ENCODE measurements around the gene KCTD5. TPM values are rescaled to one million over a fixed set of nuclear protein-coding genes. Genes with fewer than 3 reads are reported as not detected.

The KCTD5 gene
- total RNA-seq, 2 donors from 2014 or later, result 29.8 to 32.6 TPM

GRCh38 chr16:2699791-2700600 is 17.7 kb downstream of the KCTD5 start:
- no peak for DNase-seq
- H3K9me3 ChIP-seq (ENCODE audit: control insufficient read depth, low read length), result no peaks in the 10 kb centered on the region
- H3K4me1 ChIP-seq (ENCODE audit: control insufficient read depth, insufficient read depth, low read length), result no peaks in the 10 kb centered on the region
- no peaks in the 10 kb centered on the region for H3K4me1 Mint-ChIP-seq
- H3K4me3 Mint-ChIP-seq, result no peak overlapping the region
- WGBS, 2 experiments (ENCODE audit: insufficient coverage in 1 of 2, insufficient read length in 1 of 2), result 95 to 97% methylated on average over 16 to 28 of the region's 28 CpGs
- H3K4me3 ChIP-seq (ENCODE audit: low read length), result no peak overlapping the region
- peaks cover 23% of the 10 kb centered on the region for H3K36me3 ChIP-seq (ENCODE audit: control insufficient read depth, insufficient read depth, low read length)
- H3K27me3 ChIP-seq (ENCODE audit: control insufficient read depth, insufficient read depth, low read length, poor library complexity, severe bottlenecking), result no peaks in the 10 kb centered on the region
- H3K27me3 Mint-ChIP-seq (ENCODE audit: insufficient read depth), result no peaks in the 10 kb centered on the region
- no peak overlapping the region for H3K27ac Mint-ChIP-seq
- no peak for TF ChIP-seq CTCF (conservative IDR thresholded peaks at IDR 0.05)
- H3K36me3 Mint-ChIP-seq (ENCODE audit: low read depth), result peaks cover 17% of the 10 kb centered on the region
- no peaks in the 10 kb centered on the region for H3K9me3 Mint-ChIP-seq
- no peak overlapping the region for H3K9ac ChIP-seq (ENCODE audit: extremely low read depth, low read length, poor library complexity, severe bottlenecking)
- no peak overlapping the region for H3K27ac ChIP-seq (ENCODE audit: low read depth, low read length)

GRCh38 chr16:2700786-2701185 is 18.5 kb downstream of the KCTD5 start:
- 90 to 99% methylated on average over 10 to 13 of the region's 13 CpGs for WGBS, 2 experiments (ENCODE audit: insufficient coverage in 1 of 2, insufficient read length in 1 of 2)
- no peaks in the 10 kb centered on the region for H3K4me1 Mint-ChIP-seq

GRCh38 chr16:2701272-2701671 is 18.9 kb downstream of the KCTD5 start:
- H3K27ac ChIP-seq (ENCODE audit: low read depth, low read length), result no peak overlapping the region
- no peak overlapping the region for H3K9ac ChIP-seq (ENCODE audit: extremely low read depth, low read length, poor library complexity, severe bottlenecking)
- Mint-ChIP-seq H3K36me3 (ENCODE audit: low read depth) (peaks cover 17% of the 10 kb centered on the region), H3K27me3 (ENCODE audit: insufficient read depth) (no peaks in the 10 kb centered on the region), H3K4me1 (no peaks in the 10 kb centered on the region), H3K9me3 (no peaks in the 10 kb centered on the region), H3K4me3 (no peak overlapping the region), H3K27ac (no peak overlapping the region)
- H3K27me3 ChIP-seq (ENCODE audit: control insufficient read depth, insufficient read depth, low read length, poor library complexity, severe bottlenecking), result no peaks in the 10 kb centered on the region
- 92 to 97% methylated on average over 8 to 15 of the region's 15 CpGs for WGBS, 2 experiments (ENCODE audit: insufficient coverage in 1 of 2, insufficient read length in 1 of 2)
- H3K36me3 ChIP-seq (ENCODE audit: control insufficient read depth, insufficient read depth, low read length), result peaks cover 29% of the 10 kb centered on the region
- no peaks in the 10 kb centered on the region for H3K4me1 ChIP-seq (ENCODE audit: control insufficient read depth, insufficient read depth, low read length)
- DNase-seq, result no peak
- no peaks in the 10 kb centered on the region for H3K9me3 ChIP-seq (ENCODE audit: control insufficient read depth, low read length)
- TF ChIP-seq CTCF (conservative IDR thresholded peaks at IDR 0.05), result no peak
- H3K4me3 ChIP-seq (ENCODE audit: low read length), result no peak overlapping the region

More at GRCh38 chr16:2700786-2701185, 18.5 kb downstream of the KCTD5 start:
- Histone ChIP-seq H3K27ac (ENCODE audit: low read depth, low read length) (no peak overlapping the region), H3K9ac (ENCODE audit: extremely low read depth, low read length, poor library complexity, severe bottlenecking) (no peak overlapping the region), H3K36me3 (ENCODE audit: control insufficient read depth, insufficient read depth, low read length) (peaks cover 29% of the 10 kb centered on the region), H3K4me3 (ENCODE audit: low read length) (no peak overlapping the region), H3K9me3 (ENCODE audit: control insufficient read depth, low read length) (no peaks in the 10 kb centered on the region), H3K27me3 (ENCODE audit: control insufficient read depth, insufficient read depth, low read length, poor library complexity, severe bottlenecking) (no peaks in the 10 kb centered on the region), H3K4me1 (ENCODE audit: control insufficient read depth, insufficient read depth, low read length) (no peaks in the 10 kb centered on the region)
- H3K9me3 Mint-ChIP-seq, result no peaks in the 10 kb centered on the region
- H3K36me3 Mint-ChIP-seq (ENCODE audit: low read depth), result peaks cover 17% of the 10 kb centered on the region
- H3K27me3 Mint-ChIP-seq (ENCODE audit: insufficient read depth), result no peaks in the 10 kb centered on the region
- no peak overlapping the region for H3K4me3 Mint-ChIP-seq
- no peak for DNase-seq
- no peak for TF ChIP-seq CTCF (conservative IDR thresholded peaks at IDR 0.05)
- H3K27ac Mint-ChIP-seq, result no peak overlapping the region
